ENCODE data around the gene RAC3.

RAC3 gene

GRCh38 chr17:82024859-82025258 lies 6.6 kb upstream of the RAC3 start:
- H3K27ac ChIP-seq: no peak overlapping the region; the same call in 1 of the 2 replicates
- TF ChIP-seq, protein P1, sequence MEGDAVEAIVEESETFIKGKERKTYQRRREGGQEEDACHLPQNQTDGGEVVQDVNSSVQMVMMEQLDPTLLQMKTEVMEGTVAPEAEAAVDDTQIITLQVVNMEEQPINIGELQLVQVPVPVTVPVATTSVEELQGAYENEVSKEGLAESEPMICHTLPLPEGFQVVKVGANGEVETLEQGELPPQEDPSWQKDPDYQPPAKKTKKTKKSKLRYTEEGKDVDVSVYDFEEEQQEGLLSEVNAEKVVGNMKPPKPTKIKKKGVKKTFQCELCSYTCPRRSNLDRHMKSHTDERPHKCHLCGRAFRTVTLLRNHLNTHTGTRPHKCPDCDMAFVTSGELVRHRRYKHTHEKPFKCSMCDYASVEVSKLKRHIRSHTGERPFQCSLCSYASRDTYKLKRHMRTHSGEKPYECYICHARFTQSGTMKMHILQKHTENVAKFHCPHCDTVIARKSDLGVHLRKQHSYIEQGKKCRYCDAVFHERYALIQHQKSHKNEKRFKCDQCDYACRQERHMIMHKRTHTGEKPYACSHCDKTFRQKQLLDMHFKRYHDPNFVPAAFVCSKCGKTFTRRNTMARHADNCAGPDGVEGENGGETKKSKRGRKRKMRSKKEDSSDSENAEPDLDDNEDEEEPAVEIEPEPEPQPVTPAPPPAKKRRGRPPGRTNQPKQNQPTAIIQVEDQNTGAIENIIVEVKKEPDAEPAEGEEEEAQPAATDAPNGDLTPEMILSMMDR (conservative IDR thresholded peaks at IDR 0.05): no peak

GRCh38 chr17:82025401-82026107 lies 5.9 kb upstream of the RAC3 start:
- TF ChIP-seq, protein P1 (conservative IDR thresholded peaks at IDR 0.05): no peak
- H3K27ac ChIP-seq: no peak overlapping the region

DNA sequence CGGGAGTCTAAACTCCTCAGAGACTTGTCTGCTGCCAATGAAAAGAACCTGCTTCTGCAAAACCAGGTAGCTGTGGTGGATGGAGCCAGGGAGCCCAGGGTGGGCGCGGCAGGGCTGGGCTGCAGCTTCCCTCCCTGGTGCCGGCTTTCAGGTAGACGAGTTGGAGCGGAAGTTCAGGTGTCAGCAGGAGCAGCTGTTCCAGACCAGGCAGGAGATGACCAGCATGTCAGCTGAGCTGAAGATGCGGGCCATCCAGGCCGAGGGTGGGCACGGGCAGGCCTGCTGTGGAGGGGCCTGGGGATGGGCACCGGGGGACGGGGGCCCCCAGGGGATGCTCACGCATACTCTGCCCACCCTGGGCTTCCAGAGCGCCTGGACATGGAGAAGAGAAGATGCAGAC lies 3.2 kb upstream of the RAC3 start:
- H3K27ac ChIP-seq: peak overlapping the region; percentile 98; the same call in 1 of the 2 replicates
- TF ChIP-seq, protein P1 (conservative IDR thresholded peaks at IDR 0.05): no peak

- H3K27ac ChIP-seq: peak overlapping the region; percentile 98
- TF ChIP-seq, protein P1 (conservative IDR thresholded peaks at IDR 0.05): no peak
Observed at GRCh38 chr17:82028966-82029365, 2.5 kb upstream of the RAC3 start.

DNA sequence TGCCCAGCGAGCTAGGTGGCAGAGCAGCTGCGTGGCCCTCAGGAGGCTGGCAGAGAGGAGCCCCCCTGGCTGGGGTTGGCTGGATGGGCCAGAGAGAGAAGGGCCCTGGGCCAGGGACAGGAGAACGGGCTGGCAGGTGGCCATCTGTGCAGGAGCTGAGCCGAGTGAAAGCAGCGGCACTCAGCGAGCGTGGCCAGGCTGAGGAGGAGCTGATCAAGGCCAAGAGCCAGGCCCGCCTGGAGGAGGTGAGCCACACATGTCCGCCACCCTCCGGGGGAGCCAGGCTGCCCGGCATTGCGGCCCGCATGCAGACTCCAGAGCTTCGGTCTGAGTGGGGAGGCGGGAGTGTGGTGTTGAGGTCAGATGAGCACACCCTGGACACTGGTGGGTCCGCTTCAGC lies 2.1 kb upstream of the RAC3 start:
- TF ChIP-seq, protein P1 (conservative IDR thresholded peaks at IDR 0.05): no peak
- peak overlapping the region; percentile 98 for H3K27ac ChIP-seq

GRCh38 chr17:82029990-82030469 lies 1.4 kb upstream of the RAC3 start:
- TF ChIP-seq, protein P1 (conservative IDR thresholded peaks at IDR 0.05): no peak
- H3K27ac ChIP-seq: peak overlapping the region; percentile 98

- H3K27ac ChIP-seq: peak overlapping the region; percentile 98
- TF ChIP-seq, protein P1 (conservative IDR thresholded peaks at IDR 0.05): peak; percentile 93
Observed at GRCh38 chr17:82030470-82031302, 792 bp upstream of the RAC3 start.

Measured in VCaP (cell line).